NCI-H1436 (cell line): Measurements from ENCODE around the gene INTS1.

ENCODE experiments used
- DNase-seq: peaks from one replicate; lab custom pipeline; 2025; lab: John Stamatoyannopoulos, UW

Gene INTS1

GRCh38 chr7:1503816-1504775, at the start of gene INTS1:
INTS1 (minus strand) TSS chr7:1504389; CDS start chr7:1503960, 429 bp downstream.
- DNase-seq, result peak; percentile 88

GRCh38 chr7:1553512-1554210, 49.5 kb upstream of the INTS1 start:
- DNase-seq, result no peak

GRCh38 chr7:1552200-1552599, 48.0 kb upstream of the INTS1 start:
- DNase-seq, result no peak

- DNase-seq, result no peak
These were observed 46.6 kb upstream of the INTS1 start for GRCh38 chr7:1550846-1551155.

GRCh38 chr7:1550005-1550845, 46.0 kb upstream of the INTS1 start:
- no peak for DNase-seq

GRCh38 chr7:1549357-1550004, 45.3 kb upstream of the INTS1 start:
- no peak for DNase-seq

- DNase-seq, result no peak
These were observed 44.8 kb upstream of the INTS1 start for GRCh38 chr7:1548944-1549343.

- DNase-seq, result no peak
These were observed 44.2 kb upstream of the INTS1 start for GRCh38 chr7:1548438-1548831.

GRCh38 chr7:1547777-1548437, 43.7 kb upstream of the INTS1 start:
- no peak for DNase-seq

GRCh38 chr7:1546909-1547776, 43.0 kb upstream of the INTS1 start:
- DNase-seq, result no peak

GRCh38 chr7:1546274-1546908, 42.2 kb upstream of the INTS1 start:
- DNase-seq, result no peak

- DNase-seq, result no peak
These were observed 41.4 kb upstream of the INTS1 start for GRCh38 chr7:1545417-1546246.

- DNase-seq, result no peak
These were observed 40.8 kb upstream of the INTS1 start for GRCh38 chr7:1544896-1545416.

- no peak for DNase-seq
These were observed 40.1 kb upstream of the INTS1 start for GRCh38 chr7:1544178-1544895.

- no peak for DNase-seq
These were observed 39.6 kb upstream of the INTS1 start for GRCh38 chr7:1543826-1544177.

GRCh38 chr7:1542841-1543747, 38.9 kb upstream of the INTS1 start:
- no peak for DNase-seq

- DNase-seq, result no peak
These were observed 38.1 kb upstream of the INTS1 start for GRCh38 chr7:1542329-1542728.
